Retinal pigment epithelial cell (primary cell): ENCODE data around the gene CEP44.

Source experiments
- DNase-seq: peaks from one replicate; pipeline ENCODE4 v3.0.0-alpha.2; 2010; ENCODE audit warnings: low read depth
- H3K4me3 ChIP-seq: 2 replicates; pipeline ENCODE4 v1.5.1; 2011; ENCODE audit warnings: mild to moderate bottlenecking, low read length, control low read depth, moderate library complexity
- CTCF ChIP-seq: conservative IDR thresholded peaks from 2 replicates; pipeline ENCODE4 v1.5.1; 2011; ENCODE audit warnings: low read depth, low read length, control low read depth, inconsistent platforms

CEP44 gene

GRCh38 chr4:174307694-174308093 is 24.0 kb downstream of the CEP44 start:
- DNase-seq, result no peak
- TF ChIP-seq CTCF, result no peak
- H3K4me3 ChIP-seq, result no peak overlapping the region

GRCh38 chr4:174312993-174313392 is 29.3 kb downstream of the CEP44 start:
- TF ChIP-seq CTCF, result no peak
- no peak for DNase-seq
- H3K4me3 ChIP-seq, result no peak overlapping the region

- no peak for TF ChIP-seq CTCF
- no peak overlapping the region for H3K4me3 ChIP-seq
- no peak for DNase-seq
Observed at GRCh38 chr4:174314274-174314673, 30.6 kb downstream of the CEP44 start.

- DNase-seq, result peak; percentile 90
- no peak overlapping the region for H3K4me3 ChIP-seq
- TF ChIP-seq CTCF, result no peak
Observed at GRCh38 chr4:174314770-174315169, 31.1 kb downstream of the CEP44 start.

- DNase-seq, result peak; percentile 28
- no peak overlapping the region for H3K4me3 ChIP-seq
- TF ChIP-seq CTCF, result no peak
Observed at GRCh38 chr4:174316546-174316945, 32.8 kb downstream of the CEP44 start.

- H3K4me3 ChIP-seq, result no peak overlapping the region
- DNase-seq, result no peak
- no peak for TF ChIP-seq CTCF
Observed at GRCh38 chr4:174316954-174317353, 33.2 kb downstream of the CEP44 start.

- no peak for TF ChIP-seq CTCF
- no peak overlapping the region for H3K4me3 ChIP-seq
- DNase-seq, result peak; percentile 35
Observed at GRCh38 chr4:174317531-174317930, 33.8 kb downstream of the CEP44 start.
